HCT116 (cell line): ENCODE data around the gene ATOH8. TPM values are rescaled to one million over a fixed set of nuclear protein-coding genes. Genes with fewer than 3 reads are reported as not detected.

Experiments
- ATAC-seq: fragments of 200-7000 bp; cut with Tn5 transposase; 2 replicates; pipeline ENCODE4 v1.9.1; 2020; ENCODE audit warnings: mild to moderate bottlenecking, moderate library complexity
- BruUV-seq: library from RNA; stranded (reverse); fragments of 400-500 nt; replicated peaks from 2 replicates; lab custom pipeline; 2021; lab: Mats Ljungman, UMichigan
- CTCF ChIA-PET: fragments of 300-600 bp; sonication (Branson Sonifier 250); formaldehyde crosslinking; loops from one replicate; lab custom pipeline; 2021; ENCODE audit warnings: antibody characterized with exemption; lab: Charles Lee
- POLR2A ChIA-PET: fragments of 300-600, 350-600 bp; sonication (Branson Sonifier 250); formaldehyde crosslinking; loops from one replicate; lab custom pipeline; 2021; ENCODE audit warnings: antibody characterized with exemption; lab: Charles Lee
- RAD21 ChIA-PET, 2 experiments: fragments of 300-600 bp; sonication (Branson Sonifier 250); formaldehyde crosslinking; loops; one replicate each; lab custom pipeline; 2023; ENCODE audit warnings: low total read pairs in 2 of 2; ENCODE audit not compliant: uncharacterized antibody in 2 of 2, unreplicated experiment in 2 of 2, low non-redundant PET in 1 of 2; lab: Charles Lee
- DNase-seq: peaks from one replicate; pipeline ENCODE4 v3.0.0-alpha.2; 2010; ENCODE audit warnings: low read depth, low spot score
- H2AFZ ChIP-seq: fragments of 200-600 bp; shearing (Covaris generic), sonication (generic); 2 replicates; pipeline ENCODE4 v1.6.1; 2017; ENCODE audit warnings: low read depth, mixed run types, mixed read lengths, antibody characterized with exemption, low read length; ENCODE audit not compliant: poor library complexity, severe bottlenecking
- H3K27ac ChIP-seq: 2 replicates; pipeline ENCODE4 v1.5.1; 2012; ENCODE audit warnings: low read depth, low read length
- H3K27me3 ChIP-seq: fragments of 200-600 bp; sonication (generic); 2 replicates; pipeline ENCODE4 v1.6.1; 2016; ENCODE audit warnings: mixed run types, low read length, mixed read lengths; ENCODE audit not compliant: insufficient read depth
- H3K36me3 ChIP-seq, 2 experiments: fragments of 200-500 bp in 1 of 2; fragments of 200-600 bp in 1 of 2; sonication (Bioruptor generic) in 1 of 2; sonication (generic) in 1 of 2; 2 replicates each; pipeline versions ENCODE4 v1.5.1 to v1.6.1; 2014 to 2016; ENCODE audit warnings: low read length in 2 of 2, inconsistent platforms in 1 of 2, mixed read lengths in 1 of 2, mixed run types in 1 of 2; ENCODE audit not compliant: insufficient read depth in 2 of 2, control insufficient read depth in 1 of 2
- H3K4me1 ChIP-seq, 2 experiments: fragments of 200-600 bp in 1 of 2; sonication (generic) in 1 of 2; 2 replicates each; pipeline versions ENCODE4 v1.5.1 to v1.6.1; 2012 to 2017; ENCODE audit warnings: low read length in 2 of 2, inconsistent platforms in 1 of 2, mild to moderate bottlenecking in 1 of 2, mixed read lengths in 1 of 2, mixed run types in 1 of 2, moderate library complexity in 1 of 2; ENCODE audit not compliant: insufficient read depth in 2 of 2, control insufficient read depth in 1 of 2
- H3K4me2 ChIP-seq: fragments of 200-600 bp; sonication (generic); 2 replicates; pipeline ENCODE4 v1.6.1; 2017; ENCODE audit warnings: mixed run types, low read length, mixed read lengths
- H3K4me3 ChIP-seq, 2 experiments: fragments of 200-600 bp in 1 of 2; sonication (generic) in 1 of 2; replicated peaks in 1 of 2; 2 replicates each; pipeline ENCODE4 v1.5.1; 2011 to 2016; ENCODE audit warnings: low read length in 2 of 2, control low read depth in 1 of 2, low read depth in 1 of 2, mild to moderate bottlenecking in 1 of 2, mixed read lengths in 1 of 2, mixed run types in 1 of 2
- H3K79me2 ChIP-seq: fragments of 200-600 bp; sonication (generic); 2 replicates; pipeline ENCODE4 v1.6.1; 2017; ENCODE audit warnings: mild to moderate bottlenecking, mixed run types, low read length, moderate library complexity, mixed read lengths; ENCODE audit not compliant: insufficient read depth
- H3K9ac ChIP-seq: fragments of 200-600 bp; sonication (generic); 2 replicates; pipeline ENCODE4 v1.6.1; 2016; ENCODE audit warnings: low read length, mixed read lengths
- H3K9me2 ChIP-seq: fragments of 200-600 bp; sonication (generic), shearing (Covaris generic); 2 replicates; pipeline ENCODE4 v1.6.1; 2017; ENCODE audit warnings: mixed run types, mild to moderate bottlenecking, moderate library complexity; ENCODE audit not compliant: insufficient read depth
- H3K9me3 ChIP-seq, 2 experiments: fragments of 200-500 bp in 1 of 2; fragments of 200-600 bp in 1 of 2; sonication (Bioruptor generic) in 1 of 2; sonication (generic) in 1 of 2; 2 replicates each; pipeline ENCODE4 v1.6.1; 2014 to 2017; ENCODE audit warnings: low read length in 2 of 2, mixed read lengths in 2 of 2, inconsistent platforms in 1 of 2, low read depth in 1 of 2, mild to moderate bottlenecking in 1 of 2, mixed run types in 1 of 2, moderate library complexity in 1 of 2; ENCODE audit not compliant: control insufficient read depth in 1 of 2, insufficient read depth in 1 of 2
- H4K20me1 ChIP-seq: fragments of 200-600 bp; sonication (generic), shearing (Covaris generic); 2 replicates; pipeline ENCODE4 v1.6.1; 2017; ENCODE audit warnings: mixed run types, mild to moderate bottlenecking, moderate library complexity; ENCODE audit not compliant: insufficient read depth
- ATF3 ChIP-seq: IDR thresholded peaks from 2 replicates; pipeline ENCODE4 v1.6.1; 2012
- CBX3 ChIP-seq: IDR thresholded peaks from 2 replicates; pipeline ENCODE4 v1.6.1; 2012; ENCODE audit warnings: low read depth
- CEBPB ChIP-seq: IDR thresholded peaks from 2 replicates; pipeline ENCODE4 v1.6.1; 2012; ENCODE audit warnings: low read depth
- CTCF ChIP-seq, 3 experiments: fragments of 200-600 bp in 1 of 3; sonication (generic) in 1 of 3; IDR thresholded peaks in 2 of 3; conservative IDR thresholded peaks in 1 of 3; 2 replicates each; pipeline ENCODE4 v1.5.1; 2012 to 2017; ENCODE audit warnings: low read depth in 2 of 3, low read length in 2 of 3, antibody characterized with exemption in 1 of 3, borderline replicate concordance in 1 of 3, control low read depth in 1 of 3, mild to moderate bottlenecking in 1 of 3, mixed read lengths in 1 of 3, mixed run types in 1 of 3, moderate library complexity in 1 of 3; ENCODE audit not compliant: insufficient read depth in 1 of 3
- EGR1 ChIP-seq: IDR thresholded peaks from 2 replicates; pipeline ENCODE4 v1.6.1; 2012; ENCODE audit warnings: low read depth
- ELF1 ChIP-seq: IDR thresholded peaks from 2 replicates; pipeline ENCODE4 v1.6.1; 2012; ENCODE audit warnings: low read depth, borderline replicate concordance
- EZH2 ChIP-seq: fragments of 200-600 bp; sonication (generic); IDR thresholded peaks from 2 replicates; pipeline ENCODE4 v1.6.1; 2017; ENCODE audit warnings: antibody characterized with exemption, mixed run types
- EZH2phosphoT487 ChIP-seq: fragments of 200-600 bp; IDR thresholded peaks from 2 replicates; pipeline ENCODE4 v1.6.1; 2018; ENCODE audit warnings: antibody characterized with exemption, borderline replicate concordance
- FOSL1 ChIP-seq: IDR thresholded peaks from 2 replicates; pipeline ENCODE4 v1.6.1; 2012; ENCODE audit warnings: low read depth
- JUND ChIP-seq: IDR thresholded peaks from 2 replicates; pipeline ENCODE4 v1.6.1; 2012
- MAX ChIP-seq: IDR thresholded peaks from 2 replicates; pipeline ENCODE4 v1.6.1; 2012
- POLR2A ChIP-seq: IDR thresholded peaks from 2 replicates; pipeline ENCODE4 v1.7.0; 2011; ENCODE audit warnings: borderline replicate concordance; ENCODE audit not compliant: insufficient read depth, insufficient read length; ENCODE audit errors: extremely low read depth
- POLR2AphosphoS5 ChIP-seq: IDR thresholded peaks from 2 replicates; pipeline ENCODE4 v1.6.1; 2011; ENCODE audit warnings: mild to moderate bottlenecking, low read depth, low read length, moderate library complexity
- RAD21 ChIP-seq: IDR thresholded peaks from 2 replicates; pipeline ENCODE4 v1.6.1; 2012; ENCODE audit warnings: low read depth, mild to moderate bottlenecking
- REST ChIP-seq: IDR thresholded peaks from 2 replicates; pipeline ENCODE4 v1.6.1; 2012; ENCODE audit warnings: low read depth
- SIN3A ChIP-seq: IDR thresholded peaks from 2 replicates; pipeline ENCODE4 v1.6.1; 2012; ENCODE audit warnings: low read depth
- SP1 ChIP-seq: IDR thresholded peaks from 2 replicates; pipeline ENCODE4 v1.6.1; 2012; ENCODE audit warnings: low read depth
- YY1 ChIP-seq: IDR thresholded peaks from 2 replicates; pipeline ENCODE4 v1.6.1; 2011; ENCODE audit warnings: low read length, low read depth, moderate library complexity, mild to moderate bottlenecking; ENCODE audit not compliant: insufficient replicate concordance; ENCODE audit errors: extremely low read depth
- ZFX ChIP-seq: fragments of 450-650 bp; IDR thresholded peaks from 2 replicates; pipeline ENCODE4 v1.6.1; 2017
- ZNF274 ChIP-seq: fragments of 200-500 bp; sonication (Bioruptor generic); IDR thresholded peaks from 2 replicates; pipeline ENCODE4 v1.6.1; 2014; ENCODE audit warnings: mild to moderate bottlenecking, low read depth, low read length, inconsistent platforms
- intact Hi-C: fragments of 100-400 bp; cut with micrococcal nuclease; formaldehyde crosslinking; loops from 2 replicates; pipeline ENCODE4 v1.10.0; 2022
- total RNA-seq: library from RNA; stranded (reverse); gene quantifications from one replicate; pipeline ENCODE4 v1.2.1, GENCODE V29; 2021; ENCODE audit not compliant: unreplicated experiment

Gene ATOH8
- total RNA-seq, 1 experiment from 2014 or later, result 0.74 TPM

GRCh38 chr2:85741833-85742455, 11.8 kb upstream of the ATOH8 start:
- ATAC-seq, result peak; percentile 43
- intact Hi-C loops, result no loop called here
- Histone ChIP-seq H3K9me2 (no peaks in the 10 kb centered on the region), H3K36me3 (no peaks in the 10 kb centered on the region), H3K4me2 (peak overlapping the region; percentile 63), H3K9ac (0 out of 2 replicates have a peak overlapping the region, but pooled peaks have one; percentile 2), H3K27ac (peak overlapping the region; percentile 53), H3K79me2 (no peaks in the 10 kb centered on the region)
- ChIA-PET CTCF (interaction anchor here (1.0 to 1.5 kb wide), 5 partner anchors 9 to 18 kb away, joined by 3 to 7 read pairs (median 5); partner anchors contain the start of gene ATOH8), POLR2A (interaction anchor here (1.3 kb wide), 1 partner anchor 364 kb away, joined by 3 read pairs; the partner anchor contains the start of genes POLR1A and PTCD3), RAD21 (interaction anchor here (0.8 to 1.1 kb wide), 3 partner anchors 12 to 19 kb away, joined by 3 read pairs; partner anchors contain the start of gene ATOH8 (in 1 of the 2))
- TF ChIP-seq EZH2phosphoT487 (no peak), ZFX (no peak), CBX3 (no peak), POLR2AphosphoS5 (no peak), RAD21 (no peak), EGR1 (no peak), ATF3 (no peak), POLR2A (no peak), JUND (no peak), REST (no peak), SP1 (no peak), ZNF274 (no peak), FOSL1 (no peak), CEBPB (no peak), SIN3A (no peak), ELF1 (no peak), CTCF (IDR thresholded peaks at IDR 0.05 in 2 of 3, conservative IDR thresholded peaks at IDR 0.05 in 1 of 3; ENCODE audit: borderline replicate concordance in 1 of 3, insufficient read depth in 1 of 3, low read depth in 2 of 3, low read length in 2 of 3) (no peak), YY1 (no peak), EZH2 (no peak), MAX (no peak)
- TF ChIP-seq, all 23 proteins: peak for 0
- no peaks in the 10 kb centered on the region for H4K20me1 ChIP-seq
- peaks cover 6% of the 10 kb centered on the region; the same call in 1 of the 2 replicates for H3K27me3 ChIP-seq
- H3K4me1 ChIP-seq, result peaks cover 33 to 40% of the 10 kb centered on the region in 2 experiments
- no peak for DNase-seq
- H2AFZ ChIP-seq, result peak overlapping the region; percentile 85
- no peaks in the 10 kb centered on the region for H3K9me3 ChIP-seq
- BruUV-seq, result no TSS peak
- peak overlapping the region in 1 of 2 experiments; percentile 24; a peak in 1 of 4 replicates for H3K4me3 ChIP-seq
